Smooth muscle cell (in vitro differentiated cells): ENCODE data around the gene TGFB1I1. TPM values are rescaled to one million over a fixed set of nuclear protein-coding genes. Genes with fewer than 3 reads are reported as not detected.
"Not testable (repeated sequence)": the region's sequence is repeated elsewhere in the genome, so short reads cannot be mapped to it uniquely, and the experiment has no call there.

ENCODE experiments used
- DNase-seq: peaks from one replicate; lab custom pipeline; 2025; ENCODE audit not compliant: unreplicated experiment; lab: John Stamatoyannopoulos, UW
- H2AFZ ChIP-seq: fragments of 200-600 bp; sonication (generic); 2 replicates; pipeline ENCODE4 v1.6.0; 2016; ENCODE audit warnings: antibody characterized with exemption, low read depth, mild to moderate bottlenecking
- H3F3A ChIP-seq: fragments of 200-600 bp; sonication (generic); 2 replicates; pipeline ENCODE4 v1.6.0; 2017; ENCODE audit warnings: antibody characterized with exemption, low read depth
- H3K27ac ChIP-seq: fragments of 200-600 bp; sonication (generic); 2 replicates; pipeline ENCODE4 v1.5.1; 2016; ENCODE audit warnings: low read depth, mild to moderate bottlenecking
- H3K27me3 ChIP-seq: fragments of 200-600 bp; sonication (generic); 2 replicates; pipeline ENCODE4 v1.6.1; 2016; ENCODE audit warnings: low read depth, mild to moderate bottlenecking
- H3K36me3 ChIP-seq: fragments of 200-600 bp; sonication (generic); 2 replicates; pipeline ENCODE4 v1.5.1; 2016; ENCODE audit warnings: low read depth
- H3K4me1 ChIP-seq: fragments of 200-600 bp; sonication (generic); 2 replicates; pipeline ENCODE4 v1.5.1; 2016; ENCODE audit warnings: low read depth
- H3K4me2 ChIP-seq: fragments of 200-600 bp; sonication (generic); 2 replicates; pipeline ENCODE4 v1.6.0; 2016; ENCODE audit warnings: mild to moderate bottlenecking
- H3K4me3 ChIP-seq: fragments of 200-600 bp; sonication (generic); 2 replicates; pipeline ENCODE4 v1.5.1; 2016; ENCODE audit warnings: mild to moderate bottlenecking
- H3K79me2 ChIP-seq: fragments of 200-600 bp; sonication (generic); 2 replicates; pipeline ENCODE4 v1.6.0; 2016; ENCODE audit warnings: low read depth, mild to moderate bottlenecking
- H3K9ac ChIP-seq: fragments of 200-600 bp; sonication (generic); 2 replicates; pipeline ENCODE4 v1.6.0; 2016; ENCODE audit warnings: low read depth
- H3K9me3 ChIP-seq: fragments of 200-600 bp; sonication (generic); replicated peaks from 2 replicates; pipeline ENCODE4 v1.5.1; 2016; ENCODE audit warnings: low read depth
- H4K20me1 ChIP-seq: fragments of 200-600 bp; sonication (generic); 2 replicates; pipeline ENCODE4 v1.6.0; 2016; ENCODE audit warnings: low read depth
- whole genome bisulfite sequencing: methylation state at CpG from one replicate; pipeline ENCODE4 v1.1.7; 2016; ENCODE audit warnings: low lambda C conversion rate; 5-methylcytosine and 5-hydroxymethylcytosine counted together
- polyA plus RNA-seq: library from polyadenylated mRNA; unstranded; fragments of >200 nt; fragmentation: Nextera tagmentation; extraction: Ambion mirVana; gene quantifications from 2 replicates; pipeline ENCODE4 v1.2.1, GENCODE V29; 2016
- total RNA-seq: library from RNA; depleted of rRNA; stranded (reverse); fragments of >200 nt; gene quantifications from 2 replicates; pipeline ENCODE4 v1.2.3, GENCODE V29; 2014
- TF ChIP-seq, protein P1 (sequence below): fragments of 200-600 bp; sonication (generic); IDR thresholded peaks from 2 replicates; pipeline ENCODE4 v1.5.1; 2017; ENCODE audit warnings: borderline replicate concordance, mild to moderate bottlenecking, antibody characterized with exemption; ENCODE audit not compliant: insufficient read depth, poor library complexity, severe bottlenecking

The TGFB1I1 gene
- total and polyA plus RNA-seq, 2 experiments from 2014 or later = 73.0 to 203 TPM

DNA sequence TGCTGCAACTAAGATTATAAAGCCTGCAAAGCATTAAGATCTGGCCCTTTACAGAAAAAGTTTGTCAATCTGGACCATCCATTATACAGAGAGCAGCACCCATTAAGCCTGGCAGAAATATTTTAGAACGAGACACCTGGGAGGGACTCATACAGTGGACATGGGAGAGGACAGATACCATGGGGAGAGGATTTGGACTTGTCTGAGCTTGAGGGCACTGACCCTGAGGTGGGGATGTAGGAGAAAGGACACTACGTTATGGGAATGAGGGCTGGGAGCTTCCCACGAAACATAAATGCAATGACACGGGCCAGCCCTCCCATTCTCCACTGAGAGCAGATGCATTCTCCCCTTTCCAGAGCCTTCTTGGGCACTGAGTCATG is 30.0 kb downstream of the TGFB1I1 start:
- Histone ChIP-seq H3K79me2 (peaks cover 3% of the 10 kb centered on the region), H3K27ac (no peak overlapping the region), H3K4me3 (no peak overlapping the region), H3K36me3 (no peaks in the 10 kb centered on the region), H3K27me3 (no peaks in the 10 kb centered on the region), H2AFZ (no peak overlapping the region), H3K4me1 (peaks cover 2% of the 10 kb centered on the region), H3K9ac (no peak overlapping the region), H4K20me1 (peaks cover 25% of the 10 kb centered on the region), H3F3A (no peaks in the 10 kb centered on the region), H3K4me2 (no peak overlapping the region), H3K9me3 (no peaks in the 10 kb centered on the region)
- DNase-seq = no peak
- 72% methylated on average over 4 of the region's 4 CpGs for WGBS
- TF ChIP-seq, protein P1, sequence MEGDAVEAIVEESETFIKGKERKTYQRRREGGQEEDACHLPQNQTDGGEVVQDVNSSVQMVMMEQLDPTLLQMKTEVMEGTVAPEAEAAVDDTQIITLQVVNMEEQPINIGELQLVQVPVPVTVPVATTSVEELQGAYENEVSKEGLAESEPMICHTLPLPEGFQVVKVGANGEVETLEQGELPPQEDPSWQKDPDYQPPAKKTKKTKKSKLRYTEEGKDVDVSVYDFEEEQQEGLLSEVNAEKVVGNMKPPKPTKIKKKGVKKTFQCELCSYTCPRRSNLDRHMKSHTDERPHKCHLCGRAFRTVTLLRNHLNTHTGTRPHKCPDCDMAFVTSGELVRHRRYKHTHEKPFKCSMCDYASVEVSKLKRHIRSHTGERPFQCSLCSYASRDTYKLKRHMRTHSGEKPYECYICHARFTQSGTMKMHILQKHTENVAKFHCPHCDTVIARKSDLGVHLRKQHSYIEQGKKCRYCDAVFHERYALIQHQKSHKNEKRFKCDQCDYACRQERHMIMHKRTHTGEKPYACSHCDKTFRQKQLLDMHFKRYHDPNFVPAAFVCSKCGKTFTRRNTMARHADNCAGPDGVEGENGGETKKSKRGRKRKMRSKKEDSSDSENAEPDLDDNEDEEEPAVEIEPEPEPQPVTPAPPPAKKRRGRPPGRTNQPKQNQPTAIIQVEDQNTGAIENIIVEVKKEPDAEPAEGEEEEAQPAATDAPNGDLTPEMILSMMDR = no peak

DNA sequence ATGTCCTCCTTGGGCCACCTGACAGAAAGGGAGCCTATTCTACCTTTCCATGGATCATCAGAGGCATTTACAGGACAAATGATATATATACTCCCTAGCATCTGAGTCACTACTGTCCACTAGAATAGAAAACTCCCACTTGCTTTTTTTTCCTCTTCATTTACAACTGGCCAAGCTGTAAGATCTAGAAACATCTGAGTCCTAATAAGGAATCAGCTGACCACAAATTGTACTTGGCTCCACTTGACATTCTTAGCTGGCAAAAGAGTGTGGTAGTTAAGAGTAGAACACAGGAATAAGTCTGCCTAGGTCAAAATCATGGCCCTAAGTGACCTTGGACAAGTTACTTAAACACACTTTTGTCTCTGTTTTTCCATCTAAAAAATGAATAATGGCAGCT is 31.0 kb downstream of the TGFB1I1 start:
- peaks cover 8% of the 10 kb centered on the region for H3K4me1 ChIP-seq
- H3K9me3 ChIP-seq = no peaks in the 10 kb centered on the region
- no peak for DNase-seq
- no peaks in the 10 kb centered on the region for H3F3A ChIP-seq
- no peak overlapping the region for H3K27ac ChIP-seq
- H3K27me3 ChIP-seq = no peaks in the 10 kb centered on the region
- H3K79me2 ChIP-seq = peaks cover 14% of the 10 kb centered on the region
- H3K36me3 ChIP-seq = no peaks in the 10 kb centered on the region
- H3K4me3 ChIP-seq = no peak overlapping the region
- H2AFZ ChIP-seq = no peak overlapping the region
- H3K4me2 ChIP-seq = no peak overlapping the region
- H3K9ac ChIP-seq = no peak overlapping the region
- TF ChIP-seq, protein P1 = no peak
- H4K20me1 ChIP-seq = peaks cover 25% of the 10 kb centered on the region

DNA sequence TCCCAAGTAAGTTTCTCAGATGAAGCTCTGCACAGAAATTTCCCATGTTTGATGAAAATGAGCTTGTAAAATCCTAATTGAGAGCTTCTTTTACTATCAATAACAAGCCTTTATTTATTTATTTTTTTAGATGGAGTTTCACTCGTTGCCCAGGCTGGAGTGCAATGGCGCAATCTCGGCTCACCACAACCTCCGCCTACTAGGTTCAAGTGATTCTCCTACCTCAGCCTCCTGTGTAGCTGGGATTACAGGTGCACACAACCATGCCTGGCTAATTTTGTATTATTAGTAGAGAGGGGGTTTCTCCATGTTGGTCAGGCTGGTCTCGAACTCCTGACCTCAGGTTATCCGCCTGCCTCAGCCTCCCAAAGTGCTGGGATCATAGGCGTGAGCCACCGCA is 31.6 kb downstream of the TGFB1I1 start:
- DNase-seq, H3K4me1 ChIP-seq, H3K9ac ChIP-seq, H3K4me3 ChIP-seq, H3K27me3 ChIP-seq, H3K9me3 ChIP-seq, H3K36me3 ChIP-seq, H3F3A ChIP-seq, H3K27ac ChIP-seq, H3K4me2 ChIP-seq, H2AFZ ChIP-seq: not testable (repeated sequence)
- Histone ChIP-seq H4K20me1 (peaks cover 25% of the 10 kb centered on the region), H3K79me2 (peaks cover 19% of the 10 kb centered on the region)
- WGBS = 96% methylated on average over 8 of the region's 8 CpGs

DNA sequence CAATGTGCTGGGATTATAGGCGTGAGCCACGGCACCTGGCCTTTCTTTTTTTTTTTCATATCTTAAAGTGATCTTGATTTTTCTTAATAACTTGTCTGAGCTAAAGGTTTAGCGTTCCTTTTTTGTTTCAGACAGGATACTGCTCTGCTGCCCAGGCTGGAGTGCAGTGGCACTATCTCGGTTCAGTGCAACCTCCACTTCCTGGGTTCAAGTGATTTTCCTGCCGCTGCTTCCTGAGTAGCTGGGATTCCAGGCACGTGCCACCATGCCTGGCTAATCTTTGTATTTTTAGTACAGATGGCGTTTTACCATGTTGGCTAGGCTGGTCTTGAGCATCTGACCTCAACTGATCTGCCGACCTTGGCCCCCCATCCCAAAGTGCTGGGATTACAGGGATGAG is 32.2 kb downstream of the TGFB1I1 start:
- TF ChIP-seq, protein P1 = no peak
- H3K36me3 ChIP-seq = no peaks in the 10 kb centered on the region
- H2AFZ ChIP-seq = no peak overlapping the region
- H3K27ac ChIP-seq = no peak overlapping the region
- H3K4me1 ChIP-seq = peaks cover 12% of the 10 kb centered on the region
- H3K4me2 ChIP-seq = no peak overlapping the region
- peaks cover 25% of the 10 kb centered on the region for H4K20me1 ChIP-seq
- no peaks in the 10 kb centered on the region for H3K27me3 ChIP-seq
- 98% methylated on average over 8 of the region's 8 CpGs for WGBS
- no peaks in the 10 kb centered on the region for H3F3A ChIP-seq
- no peak overlapping the region for H3K4me3 ChIP-seq
- no peak for DNase-seq
- H3K9me3 ChIP-seq = no peaks in the 10 kb centered on the region
- H3K79me2 ChIP-seq = peaks cover 25% of the 10 kb centered on the region
- no peak overlapping the region for H3K9ac ChIP-seq
